HG02943 (cell line): ENCODE data around the gene ACTR10.
"Not testable (repeated sequence)": the region's sequence is repeated elsewhere in the genome, so short reads cannot be mapped to it uniquely, and the experiment has no call there.

Experiments
- ATAC-seq: cut with Tn5 transposase; IDR thresholded peaks from one replicate; pipeline ENCODE4 v1.9.1; 2021; ENCODE audit warnings: mild to moderate bottlenecking, low read depth, moderate library complexity; ENCODE audit not compliant: unreplicated experiment

ACTR10 gene

DNA sequence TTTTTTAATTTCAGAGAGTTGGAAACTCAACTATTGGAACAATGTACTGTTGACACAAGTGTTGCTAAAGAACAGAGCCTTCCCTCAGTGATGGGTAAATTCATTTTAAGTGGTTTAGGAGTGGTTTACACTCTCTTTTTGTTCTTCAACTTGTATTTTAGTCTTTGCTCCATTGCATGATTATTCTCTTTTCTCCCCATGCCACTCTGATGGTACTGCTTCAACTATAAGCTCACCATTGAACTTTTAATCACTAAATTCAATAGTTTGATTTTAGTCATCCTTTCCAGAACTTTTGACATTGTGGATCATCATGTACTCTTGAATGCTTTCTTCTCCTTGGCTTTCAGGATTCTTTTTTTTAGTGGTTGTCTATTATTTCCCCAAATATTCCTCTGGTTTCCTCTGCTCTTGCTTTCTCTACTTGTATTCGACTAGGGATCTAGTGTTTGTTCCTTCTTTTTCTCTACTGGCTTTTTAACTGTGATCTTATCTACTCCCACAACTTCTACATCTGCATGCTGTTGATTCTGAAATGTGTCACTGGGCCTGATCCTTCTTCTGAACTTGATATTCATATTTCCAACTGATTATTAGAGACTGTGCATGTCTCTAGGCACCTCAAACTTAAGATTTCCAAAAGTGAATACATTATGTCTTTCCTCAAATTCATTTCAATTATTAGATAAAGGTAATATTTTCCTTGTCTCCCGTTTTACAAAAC is 15.4 kb downstream of the ACTR10 start:
- ATAC-seq: no peak

DNA sequence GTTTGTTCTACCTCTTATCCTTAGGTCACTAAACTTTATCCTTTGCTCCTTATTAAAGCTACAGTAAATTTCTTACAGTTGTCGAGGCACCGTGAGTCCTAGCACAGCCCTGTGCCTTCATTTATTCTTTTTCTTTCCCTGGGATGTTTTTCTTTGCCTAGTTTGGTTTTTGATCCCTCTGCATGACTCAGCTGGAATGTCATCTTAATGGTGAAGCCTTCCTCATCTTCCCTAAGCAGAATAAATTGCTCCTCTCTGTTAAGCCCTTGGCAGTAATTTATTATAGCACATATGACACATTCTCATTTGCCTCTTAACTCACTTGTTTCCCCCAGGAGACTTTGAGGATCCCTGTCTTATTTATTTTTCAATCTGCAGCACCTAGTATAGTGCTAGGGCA is 16.6 kb downstream of the ACTR10 start:
- no peak for ATAC-seq

DNA sequence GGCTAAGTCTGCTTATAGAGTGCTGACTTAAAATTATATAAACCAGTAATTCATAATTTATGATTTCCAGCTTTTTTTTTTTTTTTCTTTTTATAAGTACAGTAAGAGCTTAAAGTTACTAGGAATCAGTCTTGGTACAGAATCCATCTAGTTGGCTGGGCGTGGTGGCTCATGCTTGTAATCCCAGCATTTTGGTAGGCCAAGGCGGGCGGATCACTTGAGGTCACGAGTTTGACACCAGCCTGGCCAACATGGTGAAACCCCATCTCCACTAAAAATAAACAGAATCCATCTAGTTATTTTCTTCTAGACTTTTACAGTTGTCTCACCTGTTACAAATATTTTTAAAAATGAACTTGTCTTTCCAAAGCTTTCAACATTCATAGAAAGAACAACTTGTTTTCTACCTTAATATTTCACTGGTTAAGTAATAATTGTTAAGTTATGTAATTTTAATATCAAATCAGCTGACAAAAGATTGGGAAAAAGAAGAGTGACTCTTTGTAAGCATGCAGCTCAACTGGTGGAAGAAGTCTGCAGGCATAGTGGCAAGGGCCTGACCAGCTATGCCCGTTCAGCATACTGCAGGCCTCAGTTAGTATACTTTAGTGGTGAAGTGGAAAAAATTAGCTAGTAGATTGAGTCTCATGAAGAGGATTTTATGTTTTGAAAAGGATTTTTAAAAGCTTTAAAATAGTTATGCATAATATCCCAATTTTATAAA is 27.3 kb downstream of the ACTR10 start:
- ATAC-seq: no peak

DNA sequence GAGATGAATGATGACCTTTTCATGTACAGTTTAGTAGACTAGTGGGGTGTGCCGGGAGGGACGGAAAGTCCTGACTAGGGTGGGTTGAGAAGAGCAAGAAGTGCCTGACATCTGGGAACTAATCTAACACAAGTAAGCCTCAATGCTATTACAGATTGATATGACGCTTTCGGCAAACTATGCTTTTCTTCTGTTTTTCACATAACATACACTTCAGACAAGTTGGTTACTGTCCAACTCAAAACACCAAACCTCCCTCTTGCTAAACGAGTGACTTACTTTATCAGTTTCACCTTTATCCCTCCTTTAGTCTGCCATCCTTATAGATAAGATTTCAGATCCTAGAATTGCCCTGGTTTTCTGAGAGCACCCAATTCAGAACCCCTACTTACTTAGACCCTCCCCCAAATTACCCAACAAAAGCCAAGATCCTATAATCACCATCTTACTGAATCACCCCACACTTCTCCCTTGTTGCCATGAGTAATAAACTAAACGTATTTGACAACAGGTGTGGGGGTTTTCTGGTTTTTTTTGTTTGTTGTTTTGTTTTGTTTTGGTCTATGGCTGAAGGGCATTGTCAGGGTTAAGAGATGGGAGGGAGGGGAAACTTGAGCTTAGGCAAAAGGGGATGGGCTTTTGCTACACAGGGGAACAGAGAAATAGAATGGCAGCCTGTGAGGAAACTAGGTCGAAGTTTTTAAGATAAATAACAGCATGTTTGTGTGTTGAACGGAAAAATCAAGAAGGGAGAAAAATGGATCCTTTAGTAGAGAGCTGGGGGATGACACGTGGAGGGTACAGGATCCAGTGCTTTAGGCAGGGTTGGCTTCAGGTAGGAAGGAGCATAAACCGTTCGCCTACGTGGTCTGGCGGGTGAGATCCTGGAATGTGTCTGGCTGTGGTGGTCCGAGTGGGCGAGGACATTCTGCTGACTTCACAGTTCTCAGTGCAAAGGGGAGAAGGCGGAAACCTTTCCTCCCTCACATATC is 38.6 kb downstream of the ACTR10 start:
- ATAC-seq: no peak

DNA sequence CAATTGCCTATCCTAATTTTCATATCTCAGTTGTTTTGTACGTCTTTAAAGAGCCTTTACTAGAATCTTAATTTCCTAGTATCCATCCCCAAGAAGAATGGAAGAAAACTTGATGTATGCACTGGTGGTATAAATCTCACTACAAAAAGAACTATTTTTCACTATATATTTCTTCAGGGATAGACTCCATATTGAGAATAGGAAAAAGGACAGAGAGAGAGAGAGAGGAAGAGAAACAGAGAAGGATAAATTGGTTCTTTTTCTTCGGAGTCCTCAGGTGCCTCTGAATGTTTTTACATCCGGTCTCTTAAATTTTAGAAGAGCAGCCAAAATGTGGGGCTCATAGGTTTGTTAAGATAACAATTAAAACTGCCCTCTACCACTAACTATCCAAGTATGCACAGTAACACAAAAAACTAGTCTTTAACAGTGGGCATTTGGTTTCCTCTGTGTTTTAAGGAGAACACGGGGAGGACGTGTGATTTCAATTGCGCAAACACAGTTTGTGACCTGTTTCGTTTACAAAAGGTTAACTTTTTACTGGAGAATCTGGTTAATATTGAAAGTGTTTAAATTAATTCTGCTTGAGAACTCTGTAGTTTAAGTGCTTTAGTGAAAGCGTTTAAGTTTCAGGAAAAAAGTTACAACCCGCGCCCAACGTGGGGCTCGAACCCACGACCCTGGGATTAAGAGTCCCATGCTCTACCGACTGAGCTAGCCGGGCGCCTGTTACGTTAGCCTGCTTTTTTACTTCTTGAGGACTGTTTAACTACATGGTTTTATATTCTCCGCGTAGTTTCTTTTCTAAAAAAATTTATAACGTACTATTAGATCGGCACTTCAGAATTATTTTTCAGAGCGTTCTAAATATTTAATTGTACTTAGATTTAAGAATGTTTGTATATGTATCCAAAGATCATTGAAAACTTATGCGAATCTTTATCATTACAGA is 39.6 kb downstream of the ACTR10 start:
- no peak for ATAC-seq

DNA sequence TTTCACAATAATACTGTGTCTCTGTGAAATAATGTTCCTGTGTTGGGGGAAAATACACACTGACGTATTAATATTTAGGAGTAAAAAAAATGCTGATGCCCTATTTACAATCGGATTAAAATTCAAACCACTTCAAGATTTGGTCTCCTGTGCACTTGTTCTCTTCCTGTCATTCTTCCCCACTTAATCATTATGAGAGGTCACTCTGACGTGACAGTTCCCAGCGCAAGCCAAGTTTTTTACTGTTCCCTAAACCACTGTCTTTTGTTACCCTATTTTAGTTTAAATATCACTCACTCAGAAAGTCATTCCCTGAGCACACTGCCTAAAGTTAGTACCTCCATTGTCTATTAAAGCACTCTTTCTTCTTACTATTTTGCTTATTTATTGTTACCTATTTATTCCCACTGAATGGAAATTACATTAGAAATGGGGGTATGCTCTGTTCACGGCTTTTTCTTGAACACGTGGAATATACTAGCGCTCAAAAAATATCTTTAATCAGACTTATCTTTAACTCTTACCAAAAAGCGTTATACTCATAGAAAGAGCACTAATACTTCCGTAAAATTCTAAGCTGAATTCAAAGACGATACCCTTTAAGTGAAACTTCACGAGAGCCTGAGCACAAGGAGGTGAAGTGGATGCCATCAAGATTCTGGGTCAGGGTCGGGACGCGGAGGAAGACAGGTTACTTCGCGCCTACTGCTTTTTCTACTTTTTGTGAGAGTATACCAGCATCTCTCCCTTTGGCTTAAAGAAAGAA is 44.0 kb downstream of the ACTR10 start:
- ATAC-seq: peak; percentile 43

DNA sequence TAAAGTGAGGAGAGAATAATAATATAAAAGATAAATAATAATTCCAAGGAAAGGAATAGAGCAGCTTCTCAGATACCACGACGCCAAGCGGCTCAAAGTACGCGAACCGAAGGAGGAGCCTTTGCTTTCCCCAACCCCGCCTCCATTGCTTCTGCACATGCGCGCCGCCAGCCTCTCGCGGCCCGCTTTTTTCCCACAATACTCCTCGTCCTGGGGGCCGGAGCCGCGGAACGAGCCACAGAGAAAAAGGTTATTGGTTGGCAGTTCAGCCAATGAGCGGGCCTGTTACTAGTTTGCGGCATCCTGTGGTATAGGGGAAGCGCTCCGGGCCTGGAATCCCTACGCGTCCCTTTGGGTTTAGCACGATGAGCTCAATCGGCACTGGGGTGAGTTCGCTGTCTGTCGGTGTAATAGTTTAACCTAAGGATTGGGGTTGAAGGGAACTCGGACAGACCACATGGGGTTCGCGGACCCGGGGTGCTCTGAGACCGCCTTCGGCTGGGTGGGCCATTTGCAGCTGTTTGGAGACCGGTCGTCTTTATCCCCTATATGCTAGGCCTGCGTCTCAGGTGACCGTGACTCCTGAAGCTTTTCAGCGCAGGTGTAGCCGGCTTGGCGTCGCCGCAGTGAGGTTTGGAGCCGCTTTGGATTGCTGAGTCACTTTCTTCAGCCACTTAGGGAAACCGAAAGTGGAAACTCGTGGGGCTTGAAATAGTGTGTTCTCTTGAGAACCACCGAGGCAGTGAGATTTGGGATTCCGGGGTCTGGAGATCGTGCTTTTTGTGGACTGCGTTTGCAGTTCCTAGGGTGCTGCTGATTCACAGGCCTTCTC is 44.8 kb downstream of the ACTR10 start, which contains the start of gene PSMA3:
Gene PSMA3, plus strand, starts transcription at position 288 of the 832 bp plus-strand sequence. Its CDS starts 78 bp downstream, at position 366.
- peak; percentile 91 for ATAC-seq

DNA sequence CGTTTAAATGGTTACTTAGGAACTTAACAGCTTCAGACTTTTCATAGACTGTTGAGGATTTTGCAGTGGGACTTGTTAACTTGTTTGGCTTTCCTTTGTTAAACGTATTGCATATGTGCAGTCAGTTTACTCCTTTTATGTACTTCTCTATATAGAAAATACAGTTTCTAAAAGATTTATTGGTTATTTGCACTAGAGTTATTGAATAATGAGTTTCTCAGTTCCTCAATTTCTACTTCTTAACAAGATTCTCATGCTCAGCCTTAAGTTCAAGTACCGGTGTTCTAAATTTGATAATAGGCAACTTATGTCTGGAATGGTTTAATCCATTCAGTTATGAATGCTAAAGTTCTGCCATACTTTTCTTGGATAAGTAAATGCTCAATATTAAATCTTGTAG is 45.6 kb downstream of the ACTR10 start:
- ATAC-seq: no peak

DNA sequence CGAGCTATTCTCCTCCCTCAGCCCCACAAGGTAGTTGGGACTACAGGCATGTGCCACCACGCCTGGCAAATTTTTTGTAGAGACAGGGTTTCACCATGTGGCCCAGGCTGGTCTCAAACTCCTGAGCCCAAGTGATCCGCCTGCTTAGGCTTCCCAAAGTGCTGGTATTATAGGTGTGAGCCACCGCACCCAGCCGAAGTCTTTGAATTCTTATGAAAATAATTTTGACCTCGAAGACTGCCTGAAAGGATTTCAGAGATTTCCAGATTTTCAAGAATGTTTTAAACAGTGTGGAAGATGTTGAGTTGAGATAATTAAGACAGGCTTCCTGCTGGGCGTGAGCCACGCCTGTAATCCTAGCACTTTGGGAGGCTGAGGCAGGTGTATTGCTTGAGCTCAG is 49.7 kb downstream of the ACTR10 start:
- no peak for ATAC-seq

DNA sequence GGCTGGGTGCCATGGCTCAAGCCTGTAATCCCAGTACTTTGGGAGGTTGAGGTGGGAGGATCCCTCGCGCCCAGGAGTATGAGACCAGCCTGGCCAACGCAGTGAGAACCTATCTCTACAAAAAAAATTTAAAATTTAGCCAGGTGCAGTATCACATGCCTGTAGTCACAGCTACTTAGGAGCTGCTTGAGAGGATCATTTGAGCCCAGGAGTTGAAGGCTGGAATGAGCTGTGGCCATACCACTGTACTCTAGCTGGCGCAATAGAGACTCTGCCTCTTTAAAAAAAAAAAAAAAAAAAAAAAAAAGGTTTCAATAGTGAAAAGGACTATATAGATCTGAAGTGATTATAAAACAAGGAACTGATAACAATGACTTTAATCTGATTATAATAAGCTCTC is 58.2 kb downstream of the ACTR10 start:
- ATAC-seq: no peak

DNA sequence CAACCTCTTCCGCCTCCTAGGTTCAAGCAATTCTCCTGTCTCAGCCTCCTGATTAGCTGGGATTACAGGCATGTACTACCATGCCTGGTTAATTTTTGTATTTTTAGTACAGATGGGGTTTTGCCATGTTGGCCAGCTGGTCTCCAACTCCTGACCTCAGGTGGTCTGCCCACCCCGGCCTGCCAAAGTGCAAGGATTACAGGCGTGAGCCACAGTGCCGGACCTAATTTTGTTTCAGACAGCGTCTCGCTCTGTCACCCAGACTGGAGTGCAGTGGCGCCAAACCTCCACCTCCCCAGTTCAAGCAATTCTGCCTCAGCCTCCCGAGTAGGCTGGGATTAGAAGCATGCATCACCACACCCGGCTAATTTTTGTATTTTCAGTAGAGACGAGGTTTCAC is 62.1 kb downstream of the ACTR10 start:
- ATAC-seq: not testable (repeated sequence)

DNA sequence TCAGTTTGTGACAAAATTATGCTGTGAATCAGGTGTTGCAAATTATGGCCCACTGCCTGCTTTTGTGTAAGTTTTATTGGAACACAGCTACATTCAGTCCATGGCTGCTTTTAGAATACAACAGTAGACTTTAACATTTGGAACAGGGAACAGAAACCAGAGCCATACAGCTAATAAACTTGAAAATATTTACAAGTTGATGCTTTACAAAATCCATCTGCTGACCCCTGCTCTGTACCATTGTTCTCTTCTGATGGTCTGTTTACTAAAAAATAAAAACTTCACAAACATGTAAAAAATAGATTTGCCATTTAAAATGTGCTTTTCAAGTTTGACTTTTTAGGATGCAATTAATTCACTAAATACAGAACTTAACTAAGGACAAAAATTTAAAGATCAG is 65.5 kb downstream of the ACTR10 start:
- ATAC-seq: no peak

DNA sequence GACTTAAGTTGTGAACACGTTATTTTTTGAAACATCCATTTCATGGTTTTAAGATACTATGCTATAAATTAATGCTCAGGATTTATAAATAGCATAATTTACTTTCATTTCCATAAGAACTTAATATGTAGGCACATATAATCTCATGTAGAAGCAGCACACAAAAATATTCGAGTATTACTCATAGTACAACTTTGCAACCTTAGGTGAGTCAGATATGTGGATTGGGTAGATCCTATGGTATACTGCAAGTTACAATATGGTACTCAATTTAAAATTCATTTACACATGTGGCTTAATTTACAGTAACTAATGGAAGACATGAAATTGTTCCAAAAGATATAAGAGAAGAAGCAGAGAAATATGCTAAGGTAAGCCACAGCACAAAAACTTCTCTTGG is 70.7 kb downstream of the ACTR10 start:
- ATAC-seq: no peak

DNA sequence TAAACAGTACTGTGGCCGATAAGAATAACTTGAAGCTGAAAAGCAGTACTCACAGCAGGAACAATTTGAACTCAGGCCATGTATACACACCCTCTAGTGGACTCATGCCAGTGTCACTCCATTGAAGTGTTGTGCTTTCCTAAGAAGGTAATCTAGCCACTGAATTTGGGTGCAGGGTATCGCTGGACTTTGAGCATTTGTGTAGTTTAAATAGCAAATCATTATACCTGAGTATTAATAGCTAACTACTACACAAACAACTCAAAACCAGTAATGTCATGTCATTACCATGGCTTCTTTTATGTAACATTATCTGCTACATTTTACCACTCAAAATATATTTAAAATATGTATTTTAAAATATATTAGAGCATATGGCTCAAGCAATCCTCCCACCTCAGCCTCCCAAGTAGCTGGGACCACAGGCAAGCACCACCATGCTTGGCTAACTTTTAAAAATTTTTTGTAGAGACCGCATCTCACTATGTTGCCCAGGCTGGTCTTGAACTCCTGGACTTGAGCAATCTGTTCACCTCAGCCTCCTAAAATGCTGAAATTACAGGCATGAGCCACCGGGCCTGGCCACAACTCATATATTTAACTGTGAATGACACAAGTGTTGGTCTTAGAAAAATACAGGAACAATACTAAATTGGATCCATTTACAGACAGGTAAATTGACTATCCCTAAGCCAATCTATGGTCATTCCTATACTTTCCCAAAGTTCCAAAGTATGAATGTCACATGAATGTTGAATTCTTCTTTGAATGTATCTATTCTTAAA is 72.8 kb downstream of the ACTR10 start:
- ATAC-seq: no peak

DNA sequence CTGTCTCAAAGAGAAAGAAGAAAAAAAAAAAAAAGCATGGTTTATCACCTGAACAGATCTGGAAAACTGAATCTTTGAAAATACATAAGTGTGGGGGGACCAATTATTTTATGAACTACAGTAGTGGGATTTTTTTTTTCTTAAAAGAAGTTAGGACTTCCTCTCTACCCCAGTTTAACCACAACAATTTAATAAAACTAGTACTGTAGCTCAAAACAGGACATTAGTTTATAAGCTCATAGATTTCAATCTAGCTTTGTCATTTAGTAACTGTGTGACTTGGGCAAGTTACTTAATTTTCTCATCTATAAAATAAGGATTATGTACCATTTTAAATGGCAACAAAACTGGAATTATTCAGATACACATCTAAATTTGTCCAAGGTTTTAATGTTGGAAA is 74.9 kb downstream of the ACTR10 start:
- ATAC-seq: no peak

DNA sequence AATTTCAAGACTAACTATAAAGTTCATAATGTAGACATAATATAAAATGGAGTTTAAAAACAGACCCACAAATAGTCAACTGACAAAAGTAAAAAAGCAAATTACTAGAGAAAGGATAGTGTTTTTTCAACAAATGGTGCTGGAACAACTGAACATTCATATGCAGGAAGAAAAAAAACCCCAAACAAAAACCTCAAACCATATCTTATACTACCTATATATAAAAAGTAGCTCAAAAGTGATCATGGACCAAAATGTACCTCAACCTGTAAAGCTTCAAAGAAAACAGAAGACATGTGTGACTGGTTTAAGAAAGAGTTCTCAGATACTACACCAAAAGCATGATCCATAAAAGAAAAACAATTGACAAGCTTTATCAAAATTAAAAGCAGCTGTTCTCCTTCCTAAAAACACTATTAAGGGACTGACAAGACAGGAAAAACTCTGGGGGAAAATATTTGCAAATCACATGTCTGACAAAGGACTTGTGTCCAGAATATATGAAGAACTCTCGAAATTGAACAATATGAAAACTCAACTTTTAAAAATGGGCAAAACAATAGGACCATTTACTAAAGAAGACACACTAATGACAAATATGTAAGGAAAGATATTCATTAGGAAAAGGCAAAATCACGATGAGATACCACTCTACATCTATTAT is 75.7 kb downstream of the ACTR10 start:
- ATAC-seq: no peak

DNA sequence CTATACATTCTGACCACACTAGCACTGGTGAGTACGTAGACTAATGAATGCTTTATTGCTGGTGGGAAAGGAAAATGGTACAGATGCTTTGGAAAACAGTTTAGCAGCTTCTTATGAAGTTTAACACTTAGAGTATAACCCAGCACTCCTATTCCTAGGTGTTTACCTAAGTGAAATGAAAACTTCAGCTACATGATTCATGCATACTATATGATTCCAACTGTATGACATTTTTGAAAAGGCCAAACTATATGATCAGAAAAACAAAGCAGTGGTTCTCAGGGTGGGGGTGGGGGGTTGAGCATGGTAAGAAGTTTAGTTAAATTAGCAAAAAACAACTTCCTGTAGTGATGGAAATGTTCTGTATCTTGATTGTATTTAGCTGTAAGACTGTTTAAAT is 76.3 kb downstream of the ACTR10 start:
- ATAC-seq: no peak
